GM12892 (cell line): ENCODE measurements around the gene NUP210L.

ENCODE experiments used
- POLR2AphosphoS5 ChIP-seq: IDR thresholded peaks from 2 replicates; pipeline ENCODE4 v1.6.1; 2011; ENCODE audit warnings: low read depth, low read length, control low read depth
- TAF1 ChIP-seq: IDR thresholded peaks from 2 replicates; pipeline ENCODE4 v1.6.1; 2011; ENCODE audit warnings: low read depth, mild to moderate bottlenecking, control low read depth, low read length, borderline replicate concordance

DNA sequence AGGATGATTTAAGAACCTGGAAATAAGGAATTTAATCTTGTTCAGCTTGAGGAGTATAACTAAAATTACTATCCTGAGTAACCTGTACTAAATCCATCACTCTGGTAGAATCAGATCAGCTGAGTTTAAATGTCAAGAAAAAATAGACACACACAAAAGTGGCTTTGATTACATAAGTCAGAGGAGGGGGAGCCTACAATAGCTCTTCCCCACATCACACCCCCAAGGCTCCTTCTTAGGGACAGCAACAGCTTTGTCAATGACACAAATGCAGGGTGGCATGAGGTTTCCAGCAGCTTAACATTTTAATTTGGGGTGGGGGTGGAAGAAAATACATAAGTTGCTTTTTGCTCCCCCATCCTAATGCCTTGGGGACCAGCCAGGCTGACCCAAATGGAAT is 12.6 kb upstream of the NUP210L start:
- TF ChIP-seq POLR2AphosphoS5 (no peak), TAF1 (no peak)
